ENCODE data around the gene EXOC6B.

Gene EXOC6B

GRCh38 chr2:72131371-72131891, 694.4 kb downstream of the EXOC6B start:
- TF ChIP-seq EGR1 (IDR thresholded peaks at IDR 0.05) (no peak), YY1 (IDR thresholded peaks at IDR 0.05; ENCODE audit: low read depth) (no peak), TCF12 (IDR thresholded peaks at IDR 0.05; ENCODE audit: low read depth) (no peak), REST (IDR thresholded peaks at IDR 0.05; ENCODE audit: low read depth) (no peak), CEBPB (IDR thresholded peaks at IDR 0.05) (no peak), TEAD4 (IDR thresholded peaks at IDR 0.05) (no peak), NFIC (IDR thresholded peaks at IDR 0.05) (no peak), RAD21 (IDR thresholded peaks at IDR 0.05; ENCODE audit: low read depth) (no peak), EP300 (IDR thresholded peaks at IDR 0.05; ENCODE audit: borderline replicate concordance) (no peak)
- TF ChIP-seq, protein P1, sequence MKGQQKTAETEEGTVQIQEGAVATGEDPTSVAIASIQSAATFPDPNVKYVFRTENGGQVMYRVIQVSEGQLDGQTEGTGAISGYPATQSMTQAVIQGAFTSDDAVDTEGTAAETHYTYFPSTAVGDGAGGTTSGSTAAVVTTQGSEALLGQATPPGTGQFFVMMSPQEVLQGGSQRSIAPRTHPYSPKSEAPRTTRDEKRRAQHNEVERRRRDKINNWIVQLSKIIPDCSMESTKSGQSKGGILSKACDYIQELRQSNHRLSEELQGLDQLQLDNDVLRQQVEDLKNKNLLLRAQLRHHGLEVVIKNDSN (IDR thresholded peaks at IDR 0.05): no peak

- TF ChIP-seq ZBTB7A (IDR thresholded peaks at IDR 0.05; ENCODE audit: low read depth): no peak
- TF ChIP-seq, protein P1 (IDR thresholded peaks at IDR 0.05): no peak
- no peak for TF ChIP-seq TCF12 (IDR thresholded peaks at IDR 0.05; ENCODE audit: low read depth)
- no peak for TF ChIP-seq NFIC (IDR thresholded peaks at IDR 0.05)
- TF ChIP-seq FOXM1 (IDR thresholded peaks at IDR 0.05; ENCODE audit: borderline replicate concordance, low read depth): no peak
- no peak for TF ChIP-seq CREB1 (IDR thresholded peaks at IDR 0.05; ENCODE audit: low read depth)
- TF ChIP-seq TAF1 (IDR thresholded peaks at IDR 0.05; ENCODE audit: low read depth): no peak
- TF ChIP-seq CEBPB (IDR thresholded peaks at IDR 0.05): no peak
- no peak for TF ChIP-seq EP300 (IDR thresholded peaks at IDR 0.05; ENCODE audit: borderline replicate concordance)
- TF ChIP-seq TEAD4 (IDR thresholded peaks at IDR 0.05): no peak
- TF ChIP-seq EGR1 (IDR thresholded peaks at IDR 0.05): no peak
- TF ChIP-seq YY1 (IDR thresholded peaks at IDR 0.05; ENCODE audit: low read depth): no peak
- TF ChIP-seq, protein P2, sequence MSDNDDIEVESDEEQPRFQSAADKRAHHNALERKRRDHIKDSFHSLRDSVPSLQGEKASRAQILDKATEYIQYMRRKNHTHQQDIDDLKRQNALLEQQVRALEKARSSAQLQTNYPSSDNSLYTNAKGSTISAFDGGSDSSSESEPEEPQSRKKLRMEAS (IDR thresholded peaks at IDR 0.05): no peak
- TF ChIP-seq REST (IDR thresholded peaks at IDR 0.05; ENCODE audit: low read depth): no peak
- no peak for TF ChIP-seq RAD21 (IDR thresholded peaks at IDR 0.05; ENCODE audit: low read depth)
Observed at GRCh38 chr2:72130659-72131360, 695.0 kb downstream of the EXOC6B start.

GRCh38 chr2:72129681-72130340, 696.0 kb downstream of the EXOC6B start:
- TF ChIP-seq FOXM1 (IDR thresholded peaks at IDR 0.05; ENCODE audit: borderline replicate concordance, low read depth): no peak
- no peak for TF ChIP-seq EGR1 (IDR thresholded peaks at IDR 0.05)
- TF ChIP-seq ZBTB7A (IDR thresholded peaks at IDR 0.05; ENCODE audit: low read depth): no peak
- TF ChIP-seq, protein P2 (IDR thresholded peaks at IDR 0.05): no peak
- no peak for TF ChIP-seq EP300 (IDR thresholded peaks at IDR 0.05; ENCODE audit: borderline replicate concordance)
- no peak for TF ChIP-seq CREB1 (IDR thresholded peaks at IDR 0.05; ENCODE audit: low read depth)
- TF ChIP-seq CEBPB (IDR thresholded peaks at IDR 0.05): no peak
- TF ChIP-seq NFIC (IDR thresholded peaks at IDR 0.05): no peak
- no peak for TF ChIP-seq YY1 (IDR thresholded peaks at IDR 0.05; ENCODE audit: low read depth)
- TF ChIP-seq RAD21 (IDR thresholded peaks at IDR 0.05; ENCODE audit: low read depth): no peak
- TF ChIP-seq TCF12 (IDR thresholded peaks at IDR 0.05; ENCODE audit: low read depth): no peak
- no peak for TF ChIP-seq REST (IDR thresholded peaks at IDR 0.05; ENCODE audit: low read depth)
- TF ChIP-seq TEAD4 (IDR thresholded peaks at IDR 0.05): no peak
- TF ChIP-seq TAF1 (IDR thresholded peaks at IDR 0.05; ENCODE audit: low read depth): no peak
- TF ChIP-seq, protein P1 (IDR thresholded peaks at IDR 0.05): no peak
